ENCODE results near the gene SIL1. TPM values are rescaled to one million over a fixed set of nuclear protein-coding genes. Genes with fewer than 3 reads are reported as not detected.

Gene SIL1
- total and polyA plus RNA-seq, 5 donors from 2014 or later: 9.8 to 12.3 (median 11.2) TPM

GRCh38 chr5:139148306-139148705 lies 49.9 kb downstream of the SIL1 start:
- DNase-seq (no peak), ATAC-seq (ENCODE audit: low read depth in 2 of 2) (no peak)
- no peak overlapping the region for H3K4me3 Mint-ChIP-seq
- H3K27ac ChIP-seq (ENCODE audit: insufficient read depth, low read length, poor library complexity, severe bottlenecking): no peak overlapping the region
- H3K4me3 ChIP-seq (ENCODE audit: low read depth, low read length): no peak overlapping the region
- peaks cover 0 to 1% (median 0%) of the 10 kb centered on the region in 7 donors for H3K9me3 Mint-ChIP-seq
- no peaks in the 10 kb centered on the region for H3K9me3 ChIP-seq (ENCODE audit: control insufficient read depth in 2 of 2, low read length in 2 of 2)
- peaks cover 0 to 9% (median 6%) of the 10 kb centered on the region in 4 donors for H3K4me1 Mint-ChIP-seq
- no peaks in the 10 kb centered on the region for H3K27me3 Mint-ChIP-seq
- H3K36me3 ChIP-seq (ENCODE audit: control insufficient read depth, insufficient read depth, low read length): no peaks in the 10 kb centered on the region
- H3K27ac Mint-ChIP-seq: peak overlapping the region in 2 of 3 donors; percentile 35 to 77
- H3K27me3 ChIP-seq (ENCODE audit: control insufficient read depth, insufficient read depth, low read length): no peaks in the 10 kb centered on the region
- no peaks in the 10 kb centered on the region for H3K4me1 ChIP-seq (ENCODE audit: control insufficient read depth, insufficient read depth, low read length, poor library complexity, severe bottlenecking)
- H3K36me3 Mint-ChIP-seq: peaks cover 3% of the 10 kb centered on the region

GRCh38 chr5:139147483-139148087 lies 50.6 kb downstream of the SIL1 start:
- Mint-ChIP-seq H3K4me3 (no peak overlapping the region), H3K4me1 (peaks cover 0 to 9% (median 6%) of the 10 kb centered on the region in 4 donors), H3K36me3 (no peaks in the 10 kb centered on the region), H3K9me3 (peaks cover 0 to 1% (median 0%) of the 10 kb centered on the region in 7 donors), H3K27ac (peak overlapping the region in 2 of 3 donors; percentile 15 to 33), H3K27me3 (no peaks in the 10 kb centered on the region)
- Histone ChIP-seq H3K27ac (ENCODE audit: insufficient read depth, low read length, poor library complexity, severe bottlenecking) (no peak overlapping the region), H3K4me1 (ENCODE audit: control insufficient read depth, insufficient read depth, low read length, poor library complexity, severe bottlenecking) (no peaks in the 10 kb centered on the region), H3K4me3 (ENCODE audit: low read depth, low read length) (no peak overlapping the region), H3K27me3 (ENCODE audit: control insufficient read depth, insufficient read depth, low read length) (no peaks in the 10 kb centered on the region), H3K9me3 (ENCODE audit: control insufficient read depth in 2 of 2, low read length in 2 of 2) (no peaks in the 10 kb centered on the region), H3K36me3 (ENCODE audit: control insufficient read depth, insufficient read depth, low read length) (no peaks in the 10 kb centered on the region)
- DNase-seq (no peak), ATAC-seq (ENCODE audit: low read depth in 2 of 2) (no peak)

- peaks cover 0 to 1% (median 0%) of the 10 kb centered on the region in 7 donors for H3K9me3 Mint-ChIP-seq
- Histone ChIP-seq H3K27ac (ENCODE audit: insufficient read depth, low read length, poor library complexity, severe bottlenecking) (no peak overlapping the region), H3K27me3 (ENCODE audit: control insufficient read depth, insufficient read depth, low read length) (no peaks in the 10 kb centered on the region), H3K9me3 (ENCODE audit: control insufficient read depth in 2 of 2, low read length in 2 of 2) (no peaks in the 10 kb centered on the region), H3K4me1 (ENCODE audit: control insufficient read depth, insufficient read depth, low read length, poor library complexity, severe bottlenecking) (no peaks in the 10 kb centered on the region), H3K36me3 (ENCODE audit: control insufficient read depth, insufficient read depth, low read length) (no peaks in the 10 kb centered on the region), H3K4me3 (ENCODE audit: low read depth, low read length) (no peak overlapping the region)
- ATAC-seq (ENCODE audit: low read depth in 2 of 2): peak in 1 of 2 donors; percentile 50
- peak overlapping the region in 2 of 3 donors; percentile 15 to 33 for H3K27ac Mint-ChIP-seq
- H3K27me3 Mint-ChIP-seq: no peaks in the 10 kb centered on the region
- H3K36me3 Mint-ChIP-seq: no peaks in the 10 kb centered on the region
- DNase-seq: peak in 1 of 3 donors; percentile 14
- H3K4me3 Mint-ChIP-seq: no peak overlapping the region
- H3K4me1 Mint-ChIP-seq: peaks cover 4 to 9% (median 6%) of the 10 kb centered on the region in 4 donors
Measured at GRCh38 chr5:139146809-139147482, 51.2 kb downstream of the SIL1 start.

GRCh38 chr5:139141446-139142204 lies 56.5 kb downstream of the SIL1 start:
- no peak overlapping the region for H3K4me3 Mint-ChIP-seq
- Histone ChIP-seq H3K27ac (ENCODE audit: insufficient read depth, low read length, poor library complexity, severe bottlenecking) (no peak overlapping the region), H3K4me1 (ENCODE audit: control insufficient read depth, insufficient read depth, low read length, poor library complexity, severe bottlenecking) (no peaks in the 10 kb centered on the region), H3K27me3 (ENCODE audit: control insufficient read depth, insufficient read depth, low read length) (no peaks in the 10 kb centered on the region), H3K4me3 (ENCODE audit: low read depth, low read length) (no peak overlapping the region), H3K36me3 (ENCODE audit: control insufficient read depth, insufficient read depth, low read length) (no peaks in the 10 kb centered on the region), H3K9me3 (ENCODE audit: control insufficient read depth in 2 of 2, low read length in 2 of 2) (no peaks in the 10 kb centered on the region)
- DNase-seq (no peak), ATAC-seq (ENCODE audit: low read depth in 2 of 2) (no peak)
- H3K27ac Mint-ChIP-seq: no peak overlapping the region
- H3K27me3 Mint-ChIP-seq: no peaks in the 10 kb centered on the region
- peaks cover under 1 to 11% (median 5%) of the 10 kb centered on the region in 4 donors for H3K4me1 Mint-ChIP-seq
- H3K9me3 Mint-ChIP-seq: peaks cover 0 to 2% (median 0%) of the 10 kb centered on the region in 7 donors
- no peaks in the 10 kb centered on the region for H3K36me3 Mint-ChIP-seq

- H3K27ac ChIP-seq (ENCODE audit: insufficient read depth, low read length, poor library complexity, severe bottlenecking): no peak overlapping the region
- no peaks in the 10 kb centered on the region for H3K27me3 ChIP-seq (ENCODE audit: control insufficient read depth, insufficient read depth, low read length)
- no peak overlapping the region for H3K4me3 ChIP-seq (ENCODE audit: low read depth, low read length)
- peaks cover 0 to 2% (median 0%) of the 10 kb centered on the region in 7 donors for H3K9me3 Mint-ChIP-seq
- H3K27me3 Mint-ChIP-seq: no peaks in the 10 kb centered on the region
- no peak overlapping the region for H3K27ac Mint-ChIP-seq
- peaks cover 3% of the 10 kb centered on the region for H3K36me3 Mint-ChIP-seq
- no peak overlapping the region for H3K4me3 Mint-ChIP-seq
- DNase-seq (no peak), ATAC-seq (ENCODE audit: low read depth in 2 of 2) (no peak)
- no peaks in the 10 kb centered on the region for H3K9me3 ChIP-seq (ENCODE audit: control insufficient read depth in 2 of 2, low read length in 2 of 2)
- peaks cover 0 to 11% (median 5%) of the 10 kb centered on the region in 4 donors for H3K4me1 Mint-ChIP-seq
- no peaks in the 10 kb centered on the region for H3K4me1 ChIP-seq (ENCODE audit: control insufficient read depth, insufficient read depth, low read length, poor library complexity, severe bottlenecking)
- no peaks in the 10 kb centered on the region for H3K36me3 ChIP-seq (ENCODE audit: control insufficient read depth, insufficient read depth, low read length)
Measured at GRCh38 chr5:139140591-139141071, 57.5 kb downstream of the SIL1 start.

GRCh38 chr5:139138809-139139208 lies 59.4 kb downstream of the SIL1 start:
- no peaks in the 10 kb centered on the region for H3K9me3 ChIP-seq (ENCODE audit: control insufficient read depth in 2 of 2, low read length in 2 of 2)
- DNase-seq (no peak), ATAC-seq (ENCODE audit: low read depth in 2 of 2) (no peak)
- no peak overlapping the region for H3K4me3 Mint-ChIP-seq
- peaks cover 0 to 11% (median 2%) of the 10 kb centered on the region in 4 donors for H3K4me1 Mint-ChIP-seq
- H3K36me3 Mint-ChIP-seq: peaks cover 3% of the 10 kb centered on the region
- H3K4me3 ChIP-seq (ENCODE audit: low read depth, low read length): no peak overlapping the region
- no peaks in the 10 kb centered on the region for H3K27me3 Mint-ChIP-seq
- H3K9me3 Mint-ChIP-seq: peaks cover 0 to 2% (median 0%) of the 10 kb centered on the region in 7 donors
- no peaks in the 10 kb centered on the region for H3K4me1 ChIP-seq (ENCODE audit: control insufficient read depth, insufficient read depth, low read length, poor library complexity, severe bottlenecking)
- H3K27ac ChIP-seq (ENCODE audit: insufficient read depth, low read length, poor library complexity, severe bottlenecking): no peak overlapping the region
- peak overlapping the region in 1 of 3 donors; percentile 35 for H3K27ac Mint-ChIP-seq
- H3K36me3 ChIP-seq (ENCODE audit: control insufficient read depth, insufficient read depth, low read length): no peaks in the 10 kb centered on the region
- H3K27me3 ChIP-seq (ENCODE audit: control insufficient read depth, insufficient read depth, low read length): no peaks in the 10 kb centered on the region

- no peaks in the 10 kb centered on the region for H3K9me3 ChIP-seq (ENCODE audit: control insufficient read depth in 2 of 2, low read length in 2 of 2)
- ATAC-seq (ENCODE audit: low read depth in 2 of 2) (no peak), DNase-seq (no peak)
- H3K27me3 ChIP-seq (ENCODE audit: control insufficient read depth, insufficient read depth, low read length): no peaks in the 10 kb centered on the region
- Mint-ChIP-seq H3K4me1 (peaks cover 0 to 9% (median 2%) of the 10 kb centered on the region in 4 donors), H3K4me3 (no peak overlapping the region), H3K27ac (no peak overlapping the region), H3K36me3 (peaks cover 3% of the 10 kb centered on the region), H3K9me3 (peaks cover 0 to 2% (median 0%) of the 10 kb centered on the region in 7 donors), H3K27me3 (no peaks in the 10 kb centered on the region)
- no peak overlapping the region for H3K4me3 ChIP-seq (ENCODE audit: low read depth, low read length)
- H3K36me3 ChIP-seq (ENCODE audit: control insufficient read depth, insufficient read depth, low read length): no peaks in the 10 kb centered on the region
- no peak overlapping the region for H3K27ac ChIP-seq (ENCODE audit: insufficient read depth, low read length, poor library complexity, severe bottlenecking)
- no peaks in the 10 kb centered on the region for H3K4me1 ChIP-seq (ENCODE audit: control insufficient read depth, insufficient read depth, low read length, poor library complexity, severe bottlenecking)
Measured at GRCh38 chr5:139138109-139138508, 60.1 kb downstream of the SIL1 start.

Data from CD4-positive, CD25-positive, alpha-beta regulatory T cell (primary cell).